ENCODE measurements around the gene EP300.

EP300 gene

DNA sequence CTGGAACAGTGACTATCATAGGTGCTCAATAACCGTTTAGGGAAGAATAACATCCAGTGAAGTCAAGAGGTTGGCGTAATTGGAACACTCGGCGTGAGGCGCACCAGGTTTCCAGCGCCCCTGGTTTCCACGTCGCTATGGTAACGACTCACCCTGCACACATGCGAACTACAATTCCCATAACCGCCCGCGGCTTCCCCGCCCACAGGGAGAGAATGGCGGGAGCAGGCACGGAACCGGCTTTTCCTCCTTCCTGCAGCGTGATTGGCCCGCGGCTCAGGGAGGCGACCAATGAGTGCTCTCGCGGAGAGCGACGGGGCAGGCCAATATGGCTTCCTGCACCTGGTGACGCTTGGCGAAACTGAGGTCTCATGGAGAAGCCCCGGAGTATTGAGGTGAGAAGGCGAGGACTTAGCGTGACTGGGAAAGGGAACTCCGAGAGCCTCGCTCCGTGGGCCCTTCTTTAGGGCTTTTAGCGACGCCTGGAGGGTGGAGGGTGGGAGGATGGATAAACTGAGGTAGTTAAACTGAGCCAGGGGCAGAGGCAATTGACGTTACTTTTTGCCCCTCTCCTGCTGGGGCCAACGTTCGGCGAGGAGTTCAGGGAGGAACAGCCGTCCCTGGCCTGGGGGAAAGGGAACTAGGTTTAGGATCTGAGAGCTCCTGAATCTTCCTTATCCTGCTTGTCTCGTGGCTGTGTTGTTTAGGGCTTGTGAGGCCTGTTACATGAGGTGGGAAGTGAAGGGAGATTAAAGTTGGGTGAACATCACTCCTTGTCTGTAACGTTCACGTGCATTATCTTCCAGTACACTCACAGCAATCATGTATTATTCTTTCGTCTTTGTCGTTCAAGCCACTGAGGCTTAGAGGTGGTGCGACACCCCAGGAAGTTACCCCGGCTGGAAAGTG lies 112.9 kb downstream of the EP300 start, which contains the start of gene L3MBTL2:
L3MBTL2 (plus strand) TSS at position 321 of the 909 bp plus-strand sequence; CDS start at position 372, 51 bp downstream.
- peak within 1 kb of the TSS; percentile 70 to 85 for H3K4me3 ChIP-seq (ENCODE audit: low read depth in 1 of 2, low read length in 2 of 2)
- H3K4me2 ChIP-seq (ENCODE audit: insufficient read depth, low read length), result peak within 1 kb of the TSS; percentile 78
- no peaks in the 10 kb centered on the region for H4K20me1 ChIP-seq (ENCODE audit: insufficient read depth, low read length)
- H3K9ac ChIP-seq (ENCODE audit: low read depth, low read length), result peak within 1 kb of the TSS; percentile 72
- no peaks in the 10 kb centered on the region for H3K27me3 ChIP-seq (ENCODE audit: insufficient read depth, low read length, poor library complexity)
- peak; percentile 99 for DNase-seq
- H2AFZ ChIP-seq (ENCODE audit: low read depth, low read length), result peak within 1 kb of the TSS; percentile 96
- TF ChIP-seq, protein P1, sequence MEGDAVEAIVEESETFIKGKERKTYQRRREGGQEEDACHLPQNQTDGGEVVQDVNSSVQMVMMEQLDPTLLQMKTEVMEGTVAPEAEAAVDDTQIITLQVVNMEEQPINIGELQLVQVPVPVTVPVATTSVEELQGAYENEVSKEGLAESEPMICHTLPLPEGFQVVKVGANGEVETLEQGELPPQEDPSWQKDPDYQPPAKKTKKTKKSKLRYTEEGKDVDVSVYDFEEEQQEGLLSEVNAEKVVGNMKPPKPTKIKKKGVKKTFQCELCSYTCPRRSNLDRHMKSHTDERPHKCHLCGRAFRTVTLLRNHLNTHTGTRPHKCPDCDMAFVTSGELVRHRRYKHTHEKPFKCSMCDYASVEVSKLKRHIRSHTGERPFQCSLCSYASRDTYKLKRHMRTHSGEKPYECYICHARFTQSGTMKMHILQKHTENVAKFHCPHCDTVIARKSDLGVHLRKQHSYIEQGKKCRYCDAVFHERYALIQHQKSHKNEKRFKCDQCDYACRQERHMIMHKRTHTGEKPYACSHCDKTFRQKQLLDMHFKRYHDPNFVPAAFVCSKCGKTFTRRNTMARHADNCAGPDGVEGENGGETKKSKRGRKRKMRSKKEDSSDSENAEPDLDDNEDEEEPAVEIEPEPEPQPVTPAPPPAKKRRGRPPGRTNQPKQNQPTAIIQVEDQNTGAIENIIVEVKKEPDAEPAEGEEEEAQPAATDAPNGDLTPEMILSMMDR (IDR thresholded peaks at IDR 0.05; ENCODE audit: borderline replicate concordance, extremely low read depth, low read length, poor library complexity, severe bottlenecking), result no peak
- TF ChIP-seq EZH2 (IDR thresholded peaks at IDR 0.05; ENCODE audit: borderline replicate concordance, low read depth, low read length, severe bottlenecking), result no peak
- no peaks in the 10 kb centered on the region for H3K9me3 ChIP-seq (ENCODE audit: insufficient read depth, low read length, severe bottlenecking)
- peak; percentile 100 for ATAC-seq (ENCODE audit: insufficient read depth, low read depth)
- H3K27ac ChIP-seq (ENCODE audit: low read length), result peak within 1 kb of the TSS; percentile 87
- H3K4me1 ChIP-seq (ENCODE audit: insufficient read depth, low read length), result peaks cover 21% of the 10 kb centered on the region
- peaks cover 13% of the 10 kb centered on the region for H3K36me3 ChIP-seq (ENCODE audit: insufficient read depth, low read length)
- H3K79me2 ChIP-seq (ENCODE audit: insufficient read depth, low read length), result peaks cover 42% of the 10 kb centered on the region

DNA sequence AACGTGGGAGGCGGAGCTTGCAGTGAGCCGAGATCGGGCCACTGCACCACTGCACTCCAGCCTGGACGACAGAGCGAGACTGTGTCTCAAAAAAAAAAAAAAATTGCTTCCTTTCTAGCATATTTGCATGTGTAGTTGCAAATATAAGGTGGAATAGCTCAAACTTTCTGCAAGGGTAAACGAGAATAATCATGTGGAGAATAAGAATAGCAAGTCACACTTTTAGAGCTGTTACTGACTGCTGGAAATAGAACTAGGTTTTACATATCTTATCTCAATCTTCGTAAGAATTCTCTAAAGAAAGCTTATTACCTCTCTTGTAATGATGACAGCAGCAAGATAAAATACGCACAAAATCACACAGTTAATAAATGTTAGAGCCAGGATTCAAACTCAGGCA lies 114.3 kb downstream of the EP300 start:
- no peak for DNase-seq
- no peak overlapping the region for H3K9ac ChIP-seq (ENCODE audit: low read depth, low read length)
- H4K20me1 ChIP-seq (ENCODE audit: insufficient read depth, low read length), result no peaks in the 10 kb centered on the region
- no peaks in the 10 kb centered on the region for H3K27me3 ChIP-seq (ENCODE audit: insufficient read depth, low read length, poor library complexity)
- H3K27ac ChIP-seq (ENCODE audit: low read length), result no peak overlapping the region
- TF ChIP-seq, protein P1 (IDR thresholded peaks at IDR 0.05; ENCODE audit: borderline replicate concordance, extremely low read depth, low read length, poor library complexity, severe bottlenecking), result no peak
- TF ChIP-seq EZH2 (IDR thresholded peaks at IDR 0.05; ENCODE audit: borderline replicate concordance, low read depth, low read length, severe bottlenecking), result no peak
- no peak for ATAC-seq (ENCODE audit: insufficient read depth, low read depth)
- no peak overlapping the region for H3K4me3 ChIP-seq (ENCODE audit: low read depth in 1 of 2, low read length in 2 of 2)
- H2AFZ ChIP-seq (ENCODE audit: low read depth, low read length), result no peak overlapping the region
- H3K4me1 ChIP-seq (ENCODE audit: insufficient read depth, low read length), result peaks cover 21% of the 10 kb centered on the region
- no peaks in the 10 kb centered on the region for H3K9me3 ChIP-seq (ENCODE audit: insufficient read depth, low read length, severe bottlenecking)
- H3K4me2 ChIP-seq (ENCODE audit: insufficient read depth, low read length), result peak overlapping the region; percentile 78
- peaks cover 19% of the 10 kb centered on the region for H3K36me3 ChIP-seq (ENCODE audit: insufficient read depth, low read length)
- H3K79me2 ChIP-seq (ENCODE audit: insufficient read depth, low read length), result peaks cover 44% of the 10 kb centered on the region

DNA sequence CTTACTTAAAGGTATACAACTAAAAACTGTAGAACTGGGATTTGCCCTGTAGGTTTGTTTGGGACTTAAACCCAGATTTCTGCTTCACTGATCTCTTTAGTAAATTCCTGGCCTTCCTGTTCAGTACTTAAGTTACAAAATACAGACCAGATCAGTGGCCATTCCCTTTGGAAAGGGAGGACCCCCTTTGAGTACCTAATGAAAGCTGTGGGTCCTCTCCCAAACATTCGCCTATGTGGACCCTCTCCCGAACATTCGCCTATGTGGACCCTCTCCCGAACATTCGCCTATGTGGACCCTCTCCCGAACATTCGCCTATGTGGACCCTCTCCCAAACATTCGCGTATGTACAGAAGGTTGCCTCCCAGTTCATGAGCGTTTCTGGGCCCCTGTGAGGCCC lies 123.0 kb downstream of the EP300 start:
- peaks cover 5% of the 10 kb centered on the region for H3K79me2 ChIP-seq (ENCODE audit: insufficient read depth, low read length)
- H3K9ac ChIP-seq (ENCODE audit: low read depth, low read length), result no peak overlapping the region
- H3K36me3 ChIP-seq (ENCODE audit: insufficient read depth, low read length), result peaks cover 52% of the 10 kb centered on the region
- ATAC-seq (ENCODE audit: insufficient read depth, low read depth) (no peak), DNase-seq (no peak)
- H3K27ac ChIP-seq (ENCODE audit: low read length), result no peak overlapping the region
- no peak overlapping the region for H2AFZ ChIP-seq (ENCODE audit: low read depth, low read length)
- H3K4me1 ChIP-seq (ENCODE audit: insufficient read depth, low read length), result peaks cover 31% of the 10 kb centered on the region
- H4K20me1 ChIP-seq (ENCODE audit: insufficient read depth, low read length), result no peaks in the 10 kb centered on the region
- peak overlapping the region; percentile 66; the same call in 1 of the 2 replicates for H3K4me2 ChIP-seq (ENCODE audit: insufficient read depth, low read length)
- peaks cover 3% of the 10 kb centered on the region for H3K9me3 ChIP-seq (ENCODE audit: insufficient read depth, low read length, severe bottlenecking)
- no peak overlapping the region for H3K4me3 ChIP-seq (ENCODE audit: low read depth in 1 of 2, low read length in 2 of 2)
- H3K27me3 ChIP-seq (ENCODE audit: insufficient read depth, low read length, poor library complexity), result no peaks in the 10 kb centered on the region
- no peak for TF ChIP-seq EZH2 (IDR thresholded peaks at IDR 0.05; ENCODE audit: borderline replicate concordance, low read depth, low read length, severe bottlenecking)
- TF ChIP-seq, protein P1 (IDR thresholded peaks at IDR 0.05; ENCODE audit: borderline replicate concordance, extremely low read depth, low read length, poor library complexity, severe bottlenecking), result no peak

Measured in DND-41 (cell line).